ENCODE data around the gene CST4. TPM values are rescaled to one million over a fixed set of nuclear protein-coding genes. Genes with fewer than 3 reads are reported as not detected.
"Not testable (repeated sequence)": the region's sequence is repeated elsewhere in the genome, so short reads cannot be mapped to it uniquely, and the experiment has no call there.

Gene CST4
- total RNA-seq, 1 donor from 2014 or later, result not detected

DNA sequence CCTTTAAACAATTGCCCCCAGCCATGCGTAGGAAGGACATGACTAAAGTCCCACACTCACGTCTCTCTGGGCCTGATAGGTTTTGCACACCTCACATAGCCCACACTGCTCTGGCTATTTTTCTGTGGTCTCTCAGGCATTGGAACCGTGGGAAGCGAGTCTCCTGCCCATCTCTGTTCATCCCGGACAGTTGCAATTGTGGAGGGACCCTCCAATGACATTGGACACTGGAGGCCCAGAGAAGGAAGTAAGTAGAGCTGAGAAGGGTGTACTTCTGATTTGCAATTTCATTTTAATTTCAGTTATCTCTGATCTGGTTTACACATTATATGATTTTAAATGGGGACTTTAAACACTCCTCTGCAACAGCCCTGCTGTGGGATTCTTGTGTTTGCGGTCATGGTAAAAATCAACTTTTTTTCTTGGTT is 27.8 kb downstream of the CST4 start:
- intact Hi-C loops (cut with micrococcal nuclease), result no loop called here

DNA sequence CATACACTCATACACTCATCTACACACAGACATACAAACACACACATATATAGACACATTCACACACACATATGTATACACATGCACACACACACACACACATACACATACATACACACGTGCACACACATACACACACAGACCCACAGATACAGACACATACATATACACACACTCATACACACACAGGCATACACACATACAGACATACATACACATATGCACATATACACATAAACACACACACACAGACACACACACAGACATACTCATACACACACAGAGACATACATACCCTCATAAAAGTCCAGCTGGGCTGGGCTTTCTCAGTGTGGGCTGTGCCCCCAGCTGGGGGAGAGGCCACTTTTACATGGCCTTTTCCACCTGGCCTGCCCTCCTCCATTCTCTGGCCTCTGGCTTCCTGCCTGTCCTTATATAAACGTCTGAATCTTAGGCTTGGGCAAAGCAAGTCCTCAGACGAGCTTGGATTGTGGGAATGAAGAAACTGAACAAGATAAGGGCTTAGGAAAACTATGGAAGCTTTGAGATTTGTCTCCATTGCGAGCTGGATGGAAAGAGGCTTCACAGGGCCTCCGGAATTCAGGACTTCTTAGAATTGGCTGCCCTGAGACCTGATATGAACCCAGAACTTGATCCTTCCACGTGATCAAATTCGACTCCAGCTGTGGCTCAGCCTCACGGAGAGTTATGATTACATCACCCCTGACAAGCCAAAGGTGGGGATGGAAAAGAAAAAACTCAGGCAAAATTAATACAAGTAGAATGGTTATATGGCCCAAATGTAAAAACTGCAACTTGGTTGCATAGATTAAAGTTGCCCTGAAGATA is 28.6 kb downstream of the CST4 start:
- intact Hi-C loops (cut with micrococcal nuclease), result no loop called here

DNA sequence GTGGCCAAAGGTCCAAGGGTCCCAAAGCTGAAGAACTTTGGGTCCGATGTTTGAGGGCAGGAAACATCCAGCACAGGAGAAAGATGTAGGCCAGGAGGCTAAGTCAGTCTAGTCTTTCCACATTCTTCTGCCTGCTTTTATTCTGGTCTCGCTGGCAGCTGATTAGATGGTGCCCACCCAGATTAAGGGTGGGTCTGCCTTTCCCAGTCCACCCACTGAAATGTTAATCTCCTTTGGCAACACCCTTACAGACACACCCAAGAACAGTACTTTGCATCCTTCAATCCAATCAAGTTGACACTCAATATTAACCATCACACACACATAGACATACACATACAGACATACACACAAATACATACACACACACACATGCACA is 29.2 kb downstream of the CST4 start:
- intact Hi-C loops (cut with micrococcal nuclease), result not testable (repeated sequence)

GRCh38 chr20:23658989-23659609 is 29.7 kb downstream of the CST4 start:
- intact Hi-C loops (cut with micrococcal nuclease), result no loop called here

DNA sequence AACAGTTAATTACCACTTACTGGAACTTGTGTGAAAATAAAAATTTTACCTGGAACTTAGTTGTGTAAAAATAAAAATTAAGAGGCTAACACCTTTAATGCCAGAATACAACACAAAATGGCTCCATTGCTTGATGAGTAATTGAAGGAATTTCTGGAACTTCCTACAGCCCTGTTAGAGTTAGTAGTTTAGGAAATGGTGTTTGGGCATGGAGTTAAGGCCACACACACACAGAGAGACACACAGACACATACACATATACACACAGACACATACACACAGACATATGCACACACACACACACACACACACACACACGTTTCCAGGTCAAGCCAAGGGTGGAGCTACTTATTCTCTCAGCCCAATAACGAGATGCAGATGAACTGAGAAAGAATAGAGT is 30.5 kb downstream of the CST4 start:
- intact Hi-C loops (cut with micrococcal nuclease), result no loop called here

GRCh38 chr20:23657202-23657601 is 31.6 kb downstream of the CST4 start:
- intact Hi-C loops (cut with micrococcal nuclease), result no loop called here

GRCh38 chr20:23656372-23656771 is 32.5 kb downstream of the CST4 start:
- intact Hi-C loops (cut with micrococcal nuclease), result no loop called here

- intact Hi-C loops (cut with micrococcal nuclease), result no loop called here
These were observed 33.2 kb downstream of the CST4 start for GRCh38 chr20:23655491-23656211.

DNA sequence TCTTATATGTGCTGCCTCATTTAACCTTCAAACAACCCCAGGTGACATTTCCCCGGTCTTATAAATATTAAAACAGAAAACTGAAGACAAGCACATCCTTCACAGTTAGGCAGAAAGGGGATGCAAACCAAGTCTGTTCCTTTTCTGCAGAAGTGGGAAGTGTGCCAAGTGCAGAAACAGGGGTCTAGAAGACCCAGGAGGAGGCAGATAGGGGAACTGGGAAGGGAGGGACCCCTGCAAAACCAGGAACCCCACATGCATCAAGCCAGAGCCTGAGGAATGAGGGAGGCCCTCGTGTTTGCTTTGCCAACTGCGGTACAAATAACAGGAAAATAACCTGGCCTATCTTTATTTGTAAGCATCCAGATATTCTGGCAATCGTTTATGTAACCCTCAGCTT is 34.1 kb downstream of the CST4 start:
- intact Hi-C loops (cut with micrococcal nuclease), result no loop called here

GRCh38 chr20:23654000-23654399 is 34.8 kb downstream of the CST4 start:
- intact Hi-C loops (cut with micrococcal nuclease), result no loop called here

- intact Hi-C loops (cut with micrococcal nuclease), result no loop called here
These were observed 35.4 kb downstream of the CST4 start for GRCh38 chr20:23653400-23653938.

DNA sequence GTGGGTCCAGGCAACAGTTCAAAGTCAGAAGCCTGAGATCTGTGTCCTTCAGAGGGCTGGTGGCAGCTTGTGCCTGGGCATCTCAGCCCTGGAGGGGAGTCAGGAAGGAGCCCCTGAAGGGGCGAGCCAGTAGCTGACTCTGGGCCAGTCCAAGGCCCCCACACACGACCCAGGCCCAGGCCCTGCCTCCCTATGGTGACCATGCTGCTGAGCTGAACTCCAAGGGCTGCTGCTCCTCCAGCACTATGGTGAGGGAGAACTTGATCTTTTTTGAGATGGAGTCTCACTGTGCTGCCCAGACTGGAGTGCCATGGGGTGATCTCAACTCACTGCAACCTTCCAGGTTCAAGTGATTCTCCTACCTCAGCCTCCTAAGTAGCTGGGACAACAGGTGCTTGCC is 35.9 kb downstream of the CST4 start:
- intact Hi-C loops (cut with micrococcal nuclease), result no loop called here

- intact Hi-C loops (cut with micrococcal nuclease), result no loop called here
These were observed 36.5 kb downstream of the CST4 start for GRCh38 chr20:23652371-23652770.

- intact Hi-C loops (cut with micrococcal nuclease), result no loop called here
These were observed 37.7 kb downstream of the CST4 start for GRCh38 chr20:23651117-23651516.

DNA sequence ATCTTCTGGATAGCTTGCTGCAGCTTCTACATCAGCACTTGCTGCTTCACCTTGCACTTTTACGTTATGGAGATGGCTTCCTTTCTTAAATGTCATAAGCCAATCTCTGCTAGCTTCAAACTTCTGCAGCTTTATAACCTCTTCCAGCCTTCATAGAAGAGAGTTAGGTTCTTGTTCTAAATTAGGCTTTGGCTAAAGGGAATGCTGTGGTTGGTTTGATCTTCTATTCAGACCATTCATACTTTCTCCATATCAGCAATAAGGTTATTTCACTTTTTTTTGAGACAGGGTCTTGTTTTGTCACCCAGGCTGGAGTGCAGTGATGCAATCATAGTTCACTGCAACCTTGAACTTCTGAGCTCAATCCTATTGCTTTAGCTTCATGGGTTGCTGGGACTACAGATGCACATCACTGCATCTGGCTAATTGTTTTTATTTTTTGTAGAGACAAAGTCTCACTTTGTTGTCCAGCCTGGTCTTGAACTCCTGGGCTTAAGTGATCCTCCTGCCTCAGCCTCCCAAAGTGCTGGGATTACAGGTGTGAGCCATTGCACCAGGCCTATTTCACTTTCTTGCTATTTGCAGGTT is 38.9 kb downstream of the CST4 start:
- intact Hi-C loops (cut with micrococcal nuclease), result no loop called here

DNA sequence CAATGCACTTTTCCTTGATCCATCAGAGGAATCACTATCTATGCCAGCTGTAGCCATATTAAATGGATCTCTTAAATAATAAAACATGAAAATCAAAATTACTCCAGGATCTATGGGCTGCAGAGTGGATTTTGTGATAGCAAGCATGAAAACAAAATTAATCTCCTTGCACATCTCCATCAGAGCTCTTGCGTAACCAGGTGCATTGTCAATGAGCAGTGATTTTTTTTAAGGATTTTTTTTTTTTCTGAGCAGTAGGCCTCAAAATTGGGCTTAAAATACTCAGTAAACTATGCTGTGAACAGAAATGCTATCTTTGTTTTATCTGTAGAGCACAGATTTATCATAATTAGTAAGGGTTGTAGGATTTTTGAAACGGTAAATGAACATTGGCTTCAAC is 39.6 kb downstream of the CST4 start:
- intact Hi-C loops (cut with micrococcal nuclease), result no loop called here

DNA sequence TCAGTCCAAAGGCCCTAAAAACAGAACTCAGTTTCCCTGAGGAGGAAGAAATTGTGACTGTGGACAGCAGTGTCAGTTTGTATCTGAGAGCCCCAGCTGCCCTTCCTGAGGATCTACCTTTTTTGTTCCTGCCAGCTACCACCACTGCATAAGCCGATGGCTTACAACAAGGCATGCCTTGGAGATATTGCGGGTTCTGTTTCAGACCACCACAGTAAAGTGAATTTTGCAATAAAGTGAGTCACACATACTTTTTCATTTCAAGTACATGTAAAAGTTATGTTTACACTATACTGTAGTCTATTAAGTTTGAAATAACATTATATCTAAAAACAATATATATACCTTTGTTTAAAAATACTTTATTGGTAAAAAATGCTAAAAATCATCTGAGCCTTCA is 41.5 kb downstream of the CST4 start:
- intact Hi-C loops (cut with micrococcal nuclease), result no loop called here

DNA sequence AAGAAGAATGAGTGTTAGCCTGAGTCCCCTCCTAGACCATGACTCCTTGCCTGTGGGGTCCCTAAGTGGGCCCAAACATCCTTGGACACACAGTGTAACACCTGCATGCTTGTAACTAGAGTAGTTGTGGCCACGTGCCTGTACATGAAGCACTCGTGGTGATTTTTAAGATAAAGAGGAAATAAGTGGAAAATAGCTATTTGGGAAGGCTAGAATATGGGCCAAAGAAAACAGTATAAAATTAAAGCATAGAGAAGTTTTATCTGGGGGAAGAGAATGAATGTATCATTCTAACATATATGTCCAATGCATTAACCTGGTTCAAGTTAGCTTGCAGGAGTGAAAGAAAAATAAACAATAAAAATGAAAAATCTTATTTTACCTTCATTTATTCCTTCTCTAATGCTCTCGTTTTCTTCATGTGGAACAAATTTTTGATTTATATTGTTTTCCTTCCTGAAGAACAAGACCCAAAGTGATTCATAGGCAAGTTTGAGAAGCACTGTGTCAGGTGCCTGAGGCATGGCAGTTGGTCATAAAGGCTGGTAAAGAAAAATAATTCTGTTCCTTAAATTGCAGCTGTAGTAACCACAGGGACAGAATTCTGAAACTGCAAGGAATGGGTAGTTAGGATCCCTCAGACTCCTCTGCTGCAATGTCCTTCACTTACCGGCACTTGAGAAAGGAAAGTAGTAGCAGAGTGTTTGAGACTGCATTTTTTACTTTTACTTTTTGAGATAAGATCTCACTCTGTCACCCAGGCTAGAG is 42.5 kb downstream of the CST4 start:
- intact Hi-C loops (cut with micrococcal nuclease), result no loop called here

DNA sequence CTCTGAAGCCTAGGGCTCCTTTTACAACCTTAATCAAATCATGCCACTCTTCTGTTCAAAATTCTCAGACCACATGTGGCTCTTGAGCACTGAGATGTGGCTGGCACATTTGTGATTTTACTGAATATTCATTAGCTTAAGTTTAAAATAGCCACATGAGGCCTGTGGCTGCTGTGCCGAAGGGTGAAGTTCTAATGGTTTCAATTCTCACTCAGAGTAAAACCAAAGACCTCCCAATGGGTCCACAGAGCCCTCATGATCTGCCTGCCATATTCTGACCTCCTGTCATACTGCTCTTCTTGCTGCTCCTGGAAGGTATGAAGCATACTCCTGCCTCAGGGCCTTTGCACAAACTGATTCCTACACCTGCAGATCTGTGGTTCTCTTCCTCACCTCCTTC is 43.3 kb downstream of the CST4 start:
- intact Hi-C loops (cut with micrococcal nuclease), result no loop called here

DNA sequence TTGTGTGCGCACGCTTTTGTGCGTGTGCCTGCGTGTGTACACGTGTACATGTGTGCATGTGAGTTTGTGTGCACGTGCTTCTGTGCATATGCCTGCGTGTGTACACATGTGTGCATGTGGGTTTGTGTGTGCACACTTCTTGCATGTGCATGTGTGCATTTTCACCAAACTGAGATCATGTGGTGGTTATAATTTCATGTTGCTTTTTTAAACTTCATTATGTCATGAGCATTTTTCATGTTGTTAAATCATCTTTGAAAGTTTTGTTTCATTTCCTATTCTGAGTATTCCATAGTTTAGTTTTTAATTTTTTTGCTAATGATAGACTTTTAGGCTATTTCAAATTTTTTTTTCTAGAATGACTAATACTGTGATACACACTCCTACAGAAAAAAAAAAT is 44.7 kb downstream of the CST4 start:
- intact Hi-C loops (cut with micrococcal nuclease), result no loop called here

DNA sequence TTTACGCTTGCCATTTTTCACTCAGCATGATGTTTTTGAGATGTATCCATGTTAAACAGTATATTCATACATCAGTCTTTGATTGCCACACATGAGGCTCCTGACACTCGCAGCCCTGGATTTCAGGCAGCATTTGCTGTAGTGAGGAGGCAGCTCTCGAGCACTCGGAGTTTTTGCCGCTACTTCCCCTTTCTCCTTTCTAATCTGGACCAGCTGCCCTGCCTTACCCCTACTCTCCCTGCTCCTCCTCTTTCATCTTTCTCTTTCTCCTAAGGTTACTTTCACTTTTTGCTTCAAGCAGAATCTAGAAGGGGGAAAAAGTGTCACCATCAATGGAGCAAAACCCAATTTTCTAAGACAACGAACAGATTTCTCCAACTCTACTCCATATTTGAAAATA is 45.2 kb downstream of the CST4 start:
- intact Hi-C loops (cut with micrococcal nuclease), result no loop called here

Data from T-helper 2 cell treated with Interferon-gamma antibody and Interleukin-4, amounts not matched to agents 100 ng/mL and 5 ng/mL, for 36 hours (primary cell).